HL-60 (cell line): ENCODE measurements around the gene PTPRD.

ENCODE experiments used
- CTCF ChIP-seq: IDR thresholded peaks from one replicate; pipeline ENCODE4 v1.5.1; 2011; ENCODE audit warnings: low read length, control low read depth, inconsistent platforms; ENCODE audit not compliant: insufficient read depth
- GABPA ChIP-seq: IDR thresholded peaks from 2 replicates; pipeline ENCODE4 v1.6.1; 2012; ENCODE audit warnings: low read depth
- POLR2AphosphoS5 ChIP-seq: IDR thresholded peaks from 2 replicates; pipeline ENCODE4 v1.6.1; 2012; ENCODE audit warnings: low read depth
- REST ChIP-seq: IDR thresholded peaks from 2 replicates; pipeline ENCODE4 v1.6.1; 2012; ENCODE audit warnings: low read depth; ENCODE audit not compliant: insufficient replicate concordance
- SPI1 ChIP-seq: IDR thresholded peaks from 2 replicates; pipeline ENCODE4 v1.6.1; 2012; ENCODE audit warnings: low read depth, mild to moderate bottlenecking, borderline replicate concordance

GRCh38 chr9:10232352-10232930 is 380.4 kb downstream of the PTPRD start:
- TF ChIP-seq CTCF = no peak
- TF ChIP-seq POLR2AphosphoS5 = no peak
- no peak for TF ChIP-seq SPI1
- TF ChIP-seq GABPA = no peak
- TF ChIP-seq REST = no peak
